ENCODE measurements around the gene HS3ST1. TPM values are rescaled to one million over a fixed set of nuclear protein-coding genes. Genes with fewer than 3 reads are reported as not detected.

HS3ST1 gene
- total RNA-seq, 2 experiments from 2014 or later = not detected

DNA sequence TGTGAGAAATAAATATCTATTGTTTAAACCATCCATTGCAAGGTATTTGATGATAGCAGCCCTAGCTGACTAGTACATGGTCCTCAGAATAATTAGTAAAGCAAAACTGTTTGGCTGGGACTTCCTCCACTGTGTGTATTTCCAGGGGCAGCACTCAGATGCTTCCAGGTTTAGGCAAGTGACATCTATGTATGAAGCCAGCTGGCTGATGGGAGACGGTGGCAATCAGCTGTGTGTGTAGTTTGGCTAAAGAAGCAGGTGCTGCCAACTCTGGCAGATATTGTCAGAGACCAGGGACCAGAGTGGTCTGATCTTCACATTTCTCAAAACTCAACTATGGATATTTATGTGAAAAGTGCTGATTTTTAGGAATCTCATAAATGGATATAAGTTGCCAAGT lies 19.1 kb downstream of the HS3ST1 start:
- Mint-ChIP-seq H3K4me3 (no peak overlapping the region), H3K9me3 (no peaks in the 10 kb centered on the region), H3K27ac (no peak overlapping the region), H3K27me3 (no peaks in the 10 kb centered on the region), H3K36me3 (ENCODE audit: low read depth) (no peaks in the 10 kb centered on the region), H3K4me1 (ENCODE audit: low read depth) (no peaks in the 10 kb centered on the region)
- ChIA-PET POLR2A (no interaction called here), CTCF (no interaction called here)
- ATAC-seq (no peak), DNase-seq (no peak)
- TF ChIP-seq, protein P1, sequence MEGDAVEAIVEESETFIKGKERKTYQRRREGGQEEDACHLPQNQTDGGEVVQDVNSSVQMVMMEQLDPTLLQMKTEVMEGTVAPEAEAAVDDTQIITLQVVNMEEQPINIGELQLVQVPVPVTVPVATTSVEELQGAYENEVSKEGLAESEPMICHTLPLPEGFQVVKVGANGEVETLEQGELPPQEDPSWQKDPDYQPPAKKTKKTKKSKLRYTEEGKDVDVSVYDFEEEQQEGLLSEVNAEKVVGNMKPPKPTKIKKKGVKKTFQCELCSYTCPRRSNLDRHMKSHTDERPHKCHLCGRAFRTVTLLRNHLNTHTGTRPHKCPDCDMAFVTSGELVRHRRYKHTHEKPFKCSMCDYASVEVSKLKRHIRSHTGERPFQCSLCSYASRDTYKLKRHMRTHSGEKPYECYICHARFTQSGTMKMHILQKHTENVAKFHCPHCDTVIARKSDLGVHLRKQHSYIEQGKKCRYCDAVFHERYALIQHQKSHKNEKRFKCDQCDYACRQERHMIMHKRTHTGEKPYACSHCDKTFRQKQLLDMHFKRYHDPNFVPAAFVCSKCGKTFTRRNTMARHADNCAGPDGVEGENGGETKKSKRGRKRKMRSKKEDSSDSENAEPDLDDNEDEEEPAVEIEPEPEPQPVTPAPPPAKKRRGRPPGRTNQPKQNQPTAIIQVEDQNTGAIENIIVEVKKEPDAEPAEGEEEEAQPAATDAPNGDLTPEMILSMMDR (IDR thresholded peaks at IDR 0.05) = no peak
- intact Hi-C loops (cut with micrococcal nuclease) = no loop called here

DNA sequence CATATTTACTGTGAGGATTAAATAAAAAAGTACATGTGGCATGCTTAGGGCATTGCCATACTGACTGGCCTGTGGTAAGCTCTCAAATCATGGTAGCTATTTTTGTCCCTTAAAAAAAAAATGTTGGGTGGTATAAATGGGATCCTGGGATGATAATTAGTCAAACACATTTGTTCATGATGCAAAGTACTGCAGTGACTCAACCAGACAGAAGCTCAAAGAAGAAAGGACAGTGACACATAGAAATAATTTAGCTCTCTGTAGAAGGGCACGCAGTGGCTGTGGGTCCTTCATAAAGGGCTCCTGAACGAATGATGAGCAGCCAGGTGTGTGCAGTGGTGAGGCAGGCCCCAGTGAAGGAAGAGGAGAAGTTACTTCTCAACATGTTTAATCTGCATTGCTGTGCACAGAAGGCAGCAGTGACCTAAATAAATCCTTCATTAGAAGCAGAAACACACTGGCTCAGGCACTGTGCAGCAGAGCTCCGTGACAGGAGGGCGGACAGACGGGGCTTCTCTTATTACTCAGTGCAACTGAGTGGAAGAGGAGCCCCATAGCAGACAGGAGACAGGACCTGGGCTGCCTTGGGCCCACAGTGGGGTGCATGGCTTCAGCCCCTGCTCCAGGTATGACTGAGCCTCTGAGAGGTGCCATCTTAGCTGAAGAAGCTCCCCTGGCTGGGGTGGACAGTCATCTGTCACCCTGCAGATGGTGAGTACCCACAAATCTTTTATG lies 20.3 kb downstream of the HS3ST1 start:
- intact Hi-C loops (cut with micrococcal nuclease) = no loop called here
- DNase-seq (no peak), ATAC-seq (no peak)
- no peaks in the 10 kb centered on the region for H3K36me3 Mint-ChIP-seq (ENCODE audit: low read depth)
- ChIA-PET CTCF (no interaction called here), POLR2A (no interaction called here)
- no peak overlapping the region for H3K27ac Mint-ChIP-seq
- TF ChIP-seq, protein P1 (IDR thresholded peaks at IDR 0.05) = no peak
- no peak overlapping the region for H3K4me3 Mint-ChIP-seq
- H3K27me3 Mint-ChIP-seq = no peaks in the 10 kb centered on the region
- H3K4me1 Mint-ChIP-seq (ENCODE audit: low read depth) = no peaks in the 10 kb centered on the region
- no peaks in the 10 kb centered on the region for H3K9me3 Mint-ChIP-seq

- TF ChIP-seq, protein P1 (IDR thresholded peaks at IDR 0.05) = no peak
- Mint-ChIP-seq H3K9me3 (no peaks in the 10 kb centered on the region), H3K27ac (no peak overlapping the region), H3K36me3 (ENCODE audit: low read depth) (no peaks in the 10 kb centered on the region), H3K4me1 (ENCODE audit: low read depth) (no peaks in the 10 kb centered on the region), H3K4me3 (no peak overlapping the region), H3K27me3 (no peaks in the 10 kb centered on the region)
- ATAC-seq (no peak), DNase-seq (no peak)
- ChIA-PET POLR2A (no interaction called here), CTCF (no interaction called here)
- intact Hi-C loops (cut with micrococcal nuclease) = no loop called here
Measured at GRCh38 chr4:11407551-11407950, 21.1 kb downstream of the HS3ST1 start.

DNA sequence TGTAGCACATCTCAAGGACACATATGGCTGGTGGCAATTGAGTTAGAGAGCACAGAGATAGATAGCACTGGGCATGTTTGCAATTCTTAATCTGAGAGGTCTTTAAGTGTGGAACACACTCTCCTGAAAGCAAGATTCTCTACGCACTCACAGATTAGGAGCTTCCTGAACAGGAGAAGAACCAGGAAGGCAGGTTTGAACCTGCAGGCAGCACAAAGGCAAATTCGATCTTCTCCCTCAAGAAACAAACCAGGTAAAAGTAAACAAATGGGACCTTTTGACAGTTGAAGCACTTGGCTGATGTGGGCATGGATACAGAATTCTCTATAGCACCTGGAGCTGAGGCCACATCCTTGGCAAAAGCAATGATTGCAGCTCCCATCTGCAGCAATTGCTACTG lies 24.3 kb downstream of the HS3ST1 start:
- ChIA-PET CTCF (interaction anchor here (0.7 kb wide), 1 partner anchor 31 kb away, joined by 3 read pairs; no protein-coding TSS in a partner anchor), POLR2A (no interaction called here)
- TF ChIP-seq, protein P1 (IDR thresholded peaks at IDR 0.05) = no peak
- H3K9me3 Mint-ChIP-seq = no peaks in the 10 kb centered on the region
- H3K4me1 Mint-ChIP-seq (ENCODE audit: low read depth) = no peaks in the 10 kb centered on the region
- intact Hi-C loops (cut with micrococcal nuclease) = no loop called here
- H3K4me3 Mint-ChIP-seq = no peak overlapping the region
- H3K27ac Mint-ChIP-seq = no peak overlapping the region
- no peaks in the 10 kb centered on the region for H3K36me3 Mint-ChIP-seq (ENCODE audit: low read depth)
- H3K27me3 Mint-ChIP-seq = no peaks in the 10 kb centered on the region
- ATAC-seq (no peak), DNase-seq (no peak)

GRCh38 chr4:11402192-11402591 lies 26.5 kb downstream of the HS3ST1 start:
- H3K27me3 Mint-ChIP-seq = no peaks in the 10 kb centered on the region
- no peak overlapping the region for H3K4me3 Mint-ChIP-seq
- ChIA-PET POLR2A (no interaction called here), CTCF (no interaction called here)
- intact Hi-C loops (cut with micrococcal nuclease) = no loop called here
- H3K36me3 Mint-ChIP-seq (ENCODE audit: low read depth) = no peaks in the 10 kb centered on the region
- no peaks in the 10 kb centered on the region for H3K4me1 Mint-ChIP-seq (ENCODE audit: low read depth)
- H3K27ac Mint-ChIP-seq = no peak overlapping the region
- TF ChIP-seq, protein P1 (IDR thresholded peaks at IDR 0.05) = no peak
- no peaks in the 10 kb centered on the region for H3K9me3 Mint-ChIP-seq
- DNase-seq = no peak
- ATAC-seq = no peak

Measured in activated CD8-positive, alpha-beta T cell treated with anti-CD3 and anti-CD28 coated beads for 36 hours (primary cell).